ENCODE data around the gene CSRP1.

Gene CSRP1

DNA sequence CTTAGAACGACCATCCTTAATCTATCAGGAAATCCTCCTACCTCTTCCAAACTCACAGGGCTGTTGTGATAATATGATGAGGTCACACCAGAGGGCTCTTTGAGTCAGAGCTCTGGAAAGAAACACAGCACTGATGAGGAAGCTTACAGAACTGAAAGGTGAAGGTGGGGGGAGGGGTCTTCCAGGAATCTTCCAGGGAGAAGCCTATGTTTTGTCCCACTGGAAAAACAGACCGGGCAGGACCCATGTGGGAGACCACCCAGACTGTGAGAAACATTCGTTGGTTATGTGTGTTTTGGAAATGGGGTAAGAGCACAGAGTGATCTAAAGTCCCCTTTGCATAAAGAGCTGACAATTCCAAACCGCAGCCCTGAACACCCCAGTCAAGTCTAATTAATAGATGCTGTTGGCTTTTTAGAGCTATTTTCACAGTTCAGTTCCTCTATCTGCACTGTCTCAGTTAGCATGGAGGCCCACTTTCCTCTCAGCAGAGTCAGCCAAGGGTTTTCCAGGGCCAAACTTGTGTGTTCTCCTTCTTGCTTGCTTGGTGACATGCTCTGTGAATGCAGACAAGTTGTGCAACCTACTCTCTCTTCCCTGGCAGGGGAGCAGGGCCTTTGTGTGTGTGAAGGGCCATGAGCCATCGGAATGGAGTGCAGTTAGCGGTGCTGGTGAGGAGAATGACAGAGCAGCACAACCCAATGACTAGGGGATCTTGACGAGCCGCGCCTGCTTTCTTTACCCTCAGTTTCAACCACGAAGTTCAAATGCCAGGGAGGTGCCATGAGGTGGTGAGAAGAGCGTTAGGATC is 50.2 kb downstream of the CSRP1 start:
- no peak for DNase-seq (ENCODE audit: low read depth)

- no peak for DNase-seq (ENCODE audit: low read depth)
These were observed 51.8 kb downstream of the CSRP1 start for GRCh38 chr1:201455098-201455497.

DNA sequence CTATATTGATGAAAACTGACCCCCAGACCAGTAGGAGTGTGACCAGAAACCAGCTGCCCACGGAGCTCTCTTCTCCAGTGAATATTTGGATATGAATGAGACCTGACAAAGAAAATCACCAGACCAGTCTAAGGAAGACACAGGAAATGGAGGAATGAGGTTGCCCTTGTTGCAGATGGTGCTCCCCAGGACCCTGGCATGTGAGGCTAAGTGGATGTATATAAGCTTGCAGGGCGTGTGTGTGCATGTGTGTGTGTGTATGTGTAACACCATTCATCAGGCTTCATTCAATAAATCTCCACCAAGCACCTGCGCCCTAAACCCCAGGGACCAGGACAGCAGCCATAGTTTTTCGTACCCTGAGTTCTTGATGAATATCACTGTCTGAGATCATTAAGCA is 52.3 kb downstream of the CSRP1 start:
- DNase-seq (ENCODE audit: low read depth) = no peak

DNA sequence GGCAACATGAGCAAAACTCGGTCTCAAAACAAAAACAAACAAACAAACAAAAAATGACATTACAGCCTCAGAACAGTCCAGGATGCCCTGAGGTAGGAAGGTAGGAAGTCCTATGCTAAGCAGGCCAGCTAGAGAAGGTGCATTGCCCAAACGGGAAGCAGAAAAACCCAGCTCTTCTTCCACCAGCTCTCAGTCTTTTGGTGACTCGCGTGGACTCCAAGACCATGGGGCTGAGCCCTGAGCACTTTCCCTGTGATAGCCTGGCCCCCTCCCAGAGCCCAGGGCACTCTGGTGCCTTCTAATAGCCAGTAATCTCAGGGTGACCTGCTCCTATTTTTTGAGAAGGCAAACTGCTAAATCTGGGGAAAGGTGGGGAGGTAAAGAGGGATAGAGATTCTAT is 54.1 kb downstream of the CSRP1 start:
- no peak for DNase-seq (ENCODE audit: low read depth)

DNA sequence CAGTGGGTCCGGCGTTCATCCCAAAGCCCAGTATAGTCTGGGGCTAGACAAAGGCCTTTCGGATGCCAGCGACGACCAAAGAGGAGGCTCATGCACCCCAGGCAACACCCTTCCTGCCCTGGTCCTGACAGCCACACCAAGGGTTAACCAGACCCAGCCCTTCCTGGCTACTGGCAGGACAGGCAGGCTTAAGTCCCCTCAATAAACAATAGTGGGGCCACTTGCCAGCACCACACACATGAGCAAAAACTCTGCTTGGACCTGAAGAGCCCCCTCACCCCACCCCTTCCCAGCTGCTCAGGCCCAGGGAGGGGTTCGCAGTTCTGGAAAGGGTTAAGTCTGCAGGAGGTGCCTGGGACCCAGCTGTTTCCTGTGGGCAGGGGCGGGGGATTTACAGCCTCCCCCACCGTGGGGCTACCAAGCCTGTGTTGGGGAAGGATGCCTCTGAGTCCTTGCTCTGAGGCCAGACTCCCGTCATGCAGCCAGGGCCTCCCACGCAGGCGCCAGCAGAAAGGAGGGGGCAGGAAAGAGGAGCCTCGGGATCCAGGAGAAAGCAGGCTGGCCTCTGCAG is 56.1 kb downstream of the CSRP1 start:
- DNase-seq (ENCODE audit: low read depth) = no peak

DNA sequence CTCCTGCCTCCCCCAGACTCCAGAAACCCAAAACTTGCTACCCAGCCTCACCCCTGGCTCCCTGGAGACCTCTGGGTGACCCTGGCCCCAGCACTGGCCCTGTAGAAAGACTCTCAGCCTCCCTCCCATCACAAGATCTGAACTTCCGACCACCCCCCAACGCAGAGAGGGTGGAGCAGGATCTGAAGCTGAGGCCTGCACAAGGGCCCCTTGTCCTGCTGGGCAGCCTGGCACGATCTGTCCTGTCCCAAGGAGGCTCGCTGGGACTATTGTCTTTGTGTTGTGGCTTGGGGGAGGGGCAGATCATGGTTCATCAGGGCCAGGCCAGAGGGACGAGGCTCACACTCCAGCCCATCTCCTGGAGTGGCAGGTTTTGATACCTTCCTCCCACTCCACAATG is 57.9 kb downstream of the CSRP1 start:
- no peak for DNase-seq (ENCODE audit: low read depth)

- DNase-seq (ENCODE audit: low read depth) = peak; percentile 38
These were observed 58.7 kb downstream of the CSRP1 start for GRCh38 chr1:201447903-201448871.

DNA sequence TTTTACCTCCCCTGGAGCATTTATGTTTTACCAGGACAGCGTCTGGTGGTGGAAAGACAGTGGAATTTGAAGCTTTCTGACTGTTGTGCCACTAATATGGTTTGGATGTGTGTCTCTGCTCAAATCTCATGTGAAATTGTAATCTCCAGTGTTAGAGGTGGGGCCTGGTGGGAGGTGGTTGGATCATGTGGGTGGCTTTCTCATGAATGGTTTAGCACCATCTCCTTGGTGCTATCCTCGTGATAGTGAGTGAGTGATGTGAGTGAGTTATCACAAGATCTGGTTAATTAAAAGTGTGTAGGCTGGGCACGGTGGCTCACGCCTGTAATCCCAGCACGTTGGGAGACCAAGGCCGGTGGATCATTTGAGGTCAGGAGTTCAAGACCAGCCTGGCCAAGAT is 61.6 kb downstream of the CSRP1 start:
- no peak for DNase-seq (ENCODE audit: low read depth)

DNA sequence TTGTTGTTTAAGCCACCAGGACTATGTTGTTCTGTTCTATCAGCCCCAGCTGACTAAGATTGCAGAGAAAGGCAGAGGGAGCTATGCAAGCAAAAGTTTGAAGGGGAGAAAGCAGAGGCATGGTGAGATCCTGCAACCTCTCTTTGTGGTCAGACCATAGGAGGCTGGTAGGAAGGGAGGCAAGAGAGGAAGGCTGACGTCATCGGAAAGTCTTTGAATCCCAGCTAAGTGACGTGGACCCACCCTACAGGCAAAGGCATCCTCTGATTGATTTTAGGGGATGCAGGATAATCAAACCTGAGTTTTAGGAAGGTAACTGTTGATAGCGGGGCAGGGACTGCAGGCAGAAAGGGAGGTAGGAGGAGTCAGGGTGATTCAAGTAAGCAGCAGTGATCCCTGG is 62.1 kb downstream of the CSRP1 start:
- DNase-seq (ENCODE audit: low read depth) = no peak

- DNase-seq (ENCODE audit: low read depth) = no peak
These were observed 63.2 kb downstream of the CSRP1 start for GRCh38 chr1:201443747-201444146.

GRCh38 chr1:201436969-201437368 is 70.0 kb downstream of the CSRP1 start:
- DNase-seq (ENCODE audit: low read depth) = no peak

- DNase-seq (ENCODE audit: low read depth) = no peak
These were observed 70.5 kb downstream of the CSRP1 start for GRCh38 chr1:201436393-201436792.

DNA sequence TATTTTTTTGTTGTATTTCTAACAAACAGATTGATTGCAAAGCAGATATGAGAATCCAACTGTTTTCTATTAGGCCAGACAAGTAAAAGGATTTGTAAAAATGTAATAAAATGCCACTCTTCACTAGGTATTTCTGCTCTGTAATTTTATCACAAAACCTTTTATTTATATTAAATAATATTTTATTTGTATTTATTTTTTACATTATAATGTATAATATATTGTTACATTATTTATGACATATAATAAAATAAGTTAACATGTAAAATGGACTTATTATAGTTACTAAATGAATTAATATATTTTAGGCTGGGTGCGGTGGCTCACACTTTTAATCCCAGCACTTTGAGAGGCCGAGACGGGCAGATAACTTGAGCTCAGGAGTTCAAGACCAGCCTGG is 72.7 kb downstream of the CSRP1 start:
- DNase-seq (ENCODE audit: low read depth) = no peak

DNA sequence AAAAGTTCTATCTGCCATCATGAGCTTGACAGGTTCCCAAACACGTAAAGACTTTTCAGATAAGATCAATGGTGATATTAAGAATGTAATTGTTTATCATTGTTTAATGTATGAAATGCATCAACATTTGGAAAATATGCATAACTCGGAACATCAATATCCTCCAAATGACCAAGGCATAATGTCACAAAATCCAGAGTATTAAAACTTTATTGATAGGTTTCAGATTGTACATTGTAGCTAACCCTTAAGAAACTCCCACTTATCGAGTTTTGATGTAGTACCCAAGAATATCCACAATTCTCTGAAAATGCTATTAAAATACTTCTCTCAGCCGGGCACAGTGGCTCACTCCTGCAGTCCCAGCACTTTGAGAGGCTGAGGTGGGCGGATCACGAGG is 73.3 kb downstream of the CSRP1 start:
- DNase-seq (ENCODE audit: low read depth) = no peak
